Muscle layer of colon (tissue), 2 donors: ENCODE data around the gene HUWE1.
"Not testable (repeated sequence)": the region's sequence is repeated elsewhere in the genome, so short reads cannot be mapped to it uniquely, and the experiment has no call there.

Experiments used
- H3K27ac ChIP-seq: one replicate; pipeline ENCODE4 v1.7.0; 2013; ENCODE audit warnings: low read depth, mild to moderate bottlenecking, low read length, moderate library complexity
- H3K27me3 ChIP-seq, 2 donors: one replicate each; pipeline ENCODE4 v1.7.0; 2013; ENCODE audit warnings: low read length in 2 of 2, mild to moderate bottlenecking in 2 of 2; ENCODE audit not compliant: insufficient read depth in 2 of 2, control insufficient read depth in 1 of 2
- H3K36me3 ChIP-seq: one replicate; pipeline ENCODE4 v1.7.0; 2013; ENCODE audit warnings: mild to moderate bottlenecking, low read length; ENCODE audit not compliant: insufficient read depth
- H3K4me1 ChIP-seq: one replicate; pipeline ENCODE4 v1.7.0; 2013; ENCODE audit warnings: mild to moderate bottlenecking, low read length; ENCODE audit not compliant: insufficient read depth
- H3K4me3 ChIP-seq, 2 donors: one replicate each; pipeline ENCODE4 v1.7.0; 2013; ENCODE audit warnings: low read length in 2 of 2, low read depth in 1 of 2, mild to moderate bottlenecking in 1 of 2, moderate library complexity in 1 of 2
- H3K9ac ChIP-seq: one replicate; pipeline ENCODE4 v1.7.0; 2013; ENCODE audit warnings: low read length
- H3K9me3 ChIP-seq: one replicate; pipeline ENCODE4 v1.7.0; 2013; ENCODE audit warnings: mild to moderate bottlenecking, low read length
- donor health status: abdominal sarcoma.
- donor health status: Adenocarcinoma of cecum.

The HUWE1 gene, protein sequence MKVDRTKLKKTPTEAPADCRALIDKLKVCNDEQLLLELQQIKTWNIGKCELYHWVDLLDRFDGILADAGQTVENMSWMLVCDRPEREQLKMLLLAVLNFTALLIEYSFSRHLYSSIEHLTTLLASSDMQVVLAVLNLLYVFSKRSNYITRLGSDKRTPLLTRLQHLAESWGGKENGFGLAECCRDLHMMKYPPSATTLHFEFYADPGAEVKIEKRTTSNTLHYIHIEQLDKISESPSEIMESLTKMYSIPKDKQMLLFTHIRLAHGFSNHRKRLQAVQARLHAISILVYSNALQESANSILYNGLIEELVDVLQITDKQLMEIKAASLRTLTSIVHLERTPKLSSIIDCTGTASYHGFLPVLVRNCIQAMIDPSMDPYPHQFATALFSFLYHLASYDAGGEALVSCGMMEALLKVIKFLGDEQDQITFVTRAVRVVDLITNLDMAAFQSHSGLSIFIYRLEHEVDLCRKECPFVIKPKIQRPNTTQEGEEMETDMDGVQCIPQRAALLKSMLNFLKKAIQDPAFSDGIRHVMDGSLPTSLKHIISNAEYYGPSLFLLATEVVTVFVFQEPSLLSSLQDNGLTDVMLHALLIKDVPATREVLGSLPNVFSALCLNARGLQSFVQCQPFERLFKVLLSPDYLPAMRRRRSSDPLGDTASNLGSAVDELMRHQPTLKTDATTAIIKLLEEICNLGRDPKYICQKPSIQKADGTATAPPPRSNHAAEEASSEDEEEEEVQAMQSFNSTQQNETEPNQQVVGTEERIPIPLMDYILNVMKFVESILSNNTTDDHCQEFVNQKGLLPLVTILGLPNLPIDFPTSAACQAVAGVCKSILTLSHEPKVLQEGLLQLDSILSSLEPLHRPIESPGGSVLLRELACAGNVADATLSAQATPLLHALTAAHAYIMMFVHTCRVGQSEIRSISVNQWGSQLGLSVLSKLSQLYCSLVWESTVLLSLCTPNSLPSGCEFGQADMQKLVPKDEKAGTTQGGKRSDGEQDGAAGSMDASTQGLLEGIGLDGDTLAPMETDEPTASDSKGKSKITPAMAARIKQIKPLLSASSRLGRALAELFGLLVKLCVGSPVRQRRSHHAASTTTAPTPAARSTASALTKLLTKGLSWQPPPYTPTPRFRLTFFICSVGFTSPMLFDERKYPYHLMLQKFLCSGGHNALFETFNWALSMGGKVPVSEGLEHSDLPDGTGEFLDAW (N-terminal part only)

DNA sequence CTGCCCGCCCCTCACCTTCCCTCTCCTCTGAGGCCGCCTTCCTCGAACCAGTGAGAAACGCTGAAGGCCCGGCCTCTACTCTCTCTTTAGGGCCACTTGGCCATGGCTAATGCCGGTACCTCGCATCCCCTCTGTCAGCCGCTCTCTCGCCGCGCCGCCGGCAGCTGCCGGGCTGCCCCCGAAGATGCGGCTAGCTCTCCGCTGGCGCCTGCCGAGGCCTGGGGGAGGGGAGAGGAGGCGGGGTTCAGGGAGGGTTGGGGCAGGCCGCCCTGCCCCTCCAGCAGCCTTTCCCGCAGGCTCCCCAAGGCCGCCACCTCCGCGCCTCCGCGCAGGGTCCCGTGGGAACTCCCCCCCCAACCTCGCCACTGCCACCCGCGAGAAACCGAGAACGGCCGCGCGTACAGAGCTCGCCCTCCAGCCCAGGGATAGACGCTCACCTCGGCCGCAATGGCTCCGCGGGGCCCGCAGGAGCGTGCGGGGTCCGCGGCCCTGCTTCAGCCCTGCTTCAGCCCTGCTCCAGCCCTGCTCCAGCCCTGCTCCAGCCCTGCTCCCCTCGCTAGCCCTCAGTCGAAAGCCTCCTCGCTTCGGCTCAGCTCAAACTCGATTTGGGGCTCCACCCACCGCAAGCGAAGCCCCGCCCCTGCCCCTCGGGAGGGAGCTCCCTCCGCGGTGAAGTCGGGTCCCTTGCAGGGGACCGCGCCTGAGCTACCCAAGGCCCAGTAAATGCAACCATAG, at the start of gene HUWE1:
Gene HUWE1 (minus strand): TSS at position 569 of the 735 bp plus-strand sequence. CDS start 32,612 bp downstream, outside the sequence.
- H3K36me3 ChIP-seq = no peaks in the 10 kb centered on the region
- H3K27me3 ChIP-seq = no peaks in the 10 kb centered on the region
- H3K9me3 ChIP-seq = no peaks in the 10 kb centered on the region
- peak within 1 kb of the TSS; percentile 26 to 38 for H3K4me3 ChIP-seq
- H3K9ac ChIP-seq = peak within 1 kb of the TSS; percentile 63
- H3K4me1 ChIP-seq = no peaks in the 10 kb centered on the region
- H3K27ac ChIP-seq = peak within 1 kb of the TSS; percentile 62

DNA sequence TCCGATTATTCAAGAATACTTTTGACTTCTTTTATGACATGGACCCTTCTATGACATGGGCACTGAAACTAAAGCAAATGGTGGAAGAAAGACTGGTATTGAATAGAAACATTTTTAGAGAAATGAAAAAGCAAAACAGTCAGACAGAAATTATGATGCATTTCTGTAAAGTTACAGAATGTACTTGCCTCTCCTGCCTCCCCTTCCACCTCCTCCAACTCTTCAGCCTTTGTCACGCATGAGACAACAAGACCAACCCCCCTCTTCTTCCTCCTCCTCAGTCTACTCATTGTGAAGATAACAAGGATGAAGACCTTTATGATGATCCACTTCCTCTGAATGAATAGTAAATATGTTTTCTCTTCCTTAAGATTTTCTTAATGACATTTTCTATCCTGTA, 46.3 kb upstream of the HUWE1 start:
- H3K27ac ChIP-seq = no peak overlapping the region
- H3K9ac ChIP-seq = no peak overlapping the region
- H3K36me3 ChIP-seq = no peaks in the 10 kb centered on the region
- no peaks in the 10 kb centered on the region for H3K27me3 ChIP-seq
- H3K4me1 ChIP-seq = no peaks in the 10 kb centered on the region
- H3K9me3 ChIP-seq = no peaks in the 10 kb centered on the region
- no peak overlapping the region for H3K4me3 ChIP-seq

DNA sequence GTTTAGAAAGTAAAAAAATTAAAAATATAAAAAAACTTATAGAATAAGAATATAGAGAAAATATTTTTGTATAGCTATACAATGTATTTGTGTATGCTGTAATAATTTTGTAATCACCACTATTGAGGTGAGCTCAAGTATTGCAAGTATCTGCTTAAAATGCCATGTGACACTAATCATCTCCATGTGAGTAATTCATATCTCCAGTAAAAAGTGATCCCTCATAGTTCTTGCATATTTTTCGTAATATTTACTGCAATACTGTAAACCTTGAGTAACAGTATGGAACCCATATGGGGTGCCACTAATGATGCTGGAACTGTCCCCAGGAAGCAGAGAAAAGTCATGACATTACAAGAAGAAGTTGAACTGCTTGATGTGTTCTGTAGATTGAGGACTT, 43.2 kb upstream of the HUWE1 start:
- no peaks in the 10 kb centered on the region for H3K36me3 ChIP-seq
- H3K4me1 ChIP-seq = no peaks in the 10 kb centered on the region
- no peak overlapping the region for H3K9ac ChIP-seq
- no peaks in the 10 kb centered on the region for H3K9me3 ChIP-seq
- no peak overlapping the region for H3K27ac ChIP-seq
- H3K27me3 ChIP-seq = no peaks in the 10 kb centered on the region
- H3K4me3 ChIP-seq = no peak overlapping the region

- H3K27me3 ChIP-seq = no peaks in the 10 kb centered on the region
- no peaks in the 10 kb centered on the region for H3K36me3 ChIP-seq
- H3K4me1 ChIP-seq = no peaks in the 10 kb centered on the region
- no peaks in the 10 kb centered on the region for H3K9me3 ChIP-seq
- no peak overlapping the region for H3K4me3 ChIP-seq
- no peak overlapping the region for H3K27ac ChIP-seq
- H3K9ac ChIP-seq = no peak overlapping the region
Measured at GRCh38 chrX:53728506-53728905, 42.0 kb upstream of the HUWE1 start.

GRCh38 chrX:53724872-53725271, 38.4 kb upstream of the HUWE1 start:
- H3K4me3 ChIP-seq = no peak overlapping the region
- no peaks in the 10 kb centered on the region for H3K9me3 ChIP-seq
- H3K36me3 ChIP-seq = no peaks in the 10 kb centered on the region
- no peaks in the 10 kb centered on the region for H3K4me1 ChIP-seq
- no peak overlapping the region for H3K9ac ChIP-seq
- H3K27me3 ChIP-seq = no peaks in the 10 kb centered on the region
- no peak overlapping the region for H3K27ac ChIP-seq

- no peak overlapping the region for H3K4me3 ChIP-seq
- no peaks in the 10 kb centered on the region for H3K27me3 ChIP-seq
- H3K4me1 ChIP-seq = no peaks in the 10 kb centered on the region
- H3K9ac ChIP-seq = no peak overlapping the region
- H3K9me3 ChIP-seq = no peaks in the 10 kb centered on the region
- no peaks in the 10 kb centered on the region for H3K36me3 ChIP-seq
- no peak overlapping the region for H3K27ac ChIP-seq
Measured at GRCh38 chrX:53723381-53723780, 36.9 kb upstream of the HUWE1 start.

- not testable (repeated sequence) for H3K27ac ChIP-seq, H3K4me1 ChIP-seq, H3K9ac ChIP-seq, H3K27me3 ChIP-seq, H3K9me3 ChIP-seq, H3K36me3 ChIP-seq, H3K4me3 ChIP-seq
Measured at GRCh38 chrX:53721610-53722009, 35.1 kb upstream of the HUWE1 start.

- H3K27me3 ChIP-seq, H3K36me3 ChIP-seq, H3K27ac ChIP-seq, H3K9me3 ChIP-seq, H3K4me1 ChIP-seq, H3K4me3 ChIP-seq, H3K9ac ChIP-seq: not testable (repeated sequence)
Measured at GRCh38 chrX:53719666-53720065, 33.1 kb upstream of the HUWE1 start.

DNA sequence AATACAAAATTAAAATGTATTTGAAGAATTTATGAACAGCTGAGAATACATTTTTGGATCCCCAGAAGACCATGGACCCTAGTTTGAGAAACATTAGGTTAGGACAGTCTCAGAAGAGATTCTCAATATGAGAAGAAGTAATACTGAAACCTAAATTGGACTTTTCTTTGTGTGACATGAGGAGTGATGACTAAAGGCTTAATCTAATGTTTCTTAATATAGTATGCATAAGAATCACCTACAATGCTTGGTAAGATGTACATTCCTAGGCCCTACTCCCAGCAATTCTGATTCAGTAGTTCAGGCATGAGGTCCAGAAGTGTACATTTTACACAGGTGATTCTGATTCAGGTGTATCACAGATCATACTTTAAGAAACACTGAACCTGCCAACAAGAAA, 31.6 kb upstream of the HUWE1 start:
- Histone ChIP-seq H3K4me3 (no peak overlapping the region), H3K27me3 (no peaks in the 10 kb centered on the region), H3K27ac (no peak overlapping the region), H3K9ac (no peak overlapping the region), H3K4me1 (no peaks in the 10 kb centered on the region), H3K9me3 (no peaks in the 10 kb centered on the region), H3K36me3 (no peaks in the 10 kb centered on the region)

- no peaks in the 10 kb centered on the region for H3K27me3 ChIP-seq
- no peaks in the 10 kb centered on the region for H3K9me3 ChIP-seq
- H3K36me3 ChIP-seq = no peaks in the 10 kb centered on the region
- H3K27ac ChIP-seq = no peak overlapping the region
- H3K4me1 ChIP-seq = no peaks in the 10 kb centered on the region
- no peak overlapping the region for H3K9ac ChIP-seq
- H3K4me3 ChIP-seq = no peak overlapping the region
Measured at GRCh38 chrX:53717205-53717604, 30.7 kb upstream of the HUWE1 start.
